Naive thymus-derived CD4-positive, alpha-beta T cell (primary cell): ENCODE results near the gene TF. TPM values are rescaled to one million over a fixed set of nuclear protein-coding genes. Genes with fewer than 3 reads are reported as not detected.

ENCODE experiments used
- ATAC-seq: fragments of 150-1000 bp; cut with Tn5 transposase; 2 replicates; pipeline ENCODE4 v1.10.0; 2021; ENCODE audit warnings: mild to moderate bottlenecking, moderate library complexity
- CTCF ChIA-PET: fragments of 350-600 bp; sonication (Branson Sonifier 250); formaldehyde crosslinking; loops from one replicate; lab custom pipeline; 2021; ENCODE audit warnings: antibody characterized with exemption; lab: Charles Lee
- POLR2A ChIA-PET: fragments of 350-600 bp; sonication (Branson Sonifier 250); formaldehyde crosslinking; loops from one replicate; lab custom pipeline; 2021; ENCODE audit warnings: antibody characterized with exemption, inconsistent platforms; lab: Charles Lee
- DNase-seq, 9 donors: peaks; one replicate each; pipeline versions ENCODE4 v3.0.0 to v3.0.0-alpha.2; 2020 to 2022; ENCODE audit warnings: mixed read lengths in 1 of 9
- H3K27ac ChIP-seq: one replicate; pipeline ENCODE4 v1.7.0; 2013; ENCODE audit warnings: mild to moderate bottlenecking, low read depth, low read length, moderate library complexity
- H3K27me3 ChIP-seq, 2 donors: one replicate each; pipeline ENCODE4 v1.7.0; 2013; ENCODE audit warnings: low read length in 2 of 2, mild to moderate bottlenecking in 2 of 2, moderate library complexity in 2 of 2; ENCODE audit not compliant: control insufficient read depth in 2 of 2, insufficient read depth in 2 of 2
- H3K36me3 ChIP-seq, 3 experiments: 1 replicate in 2 of 3; 2 replicates in 1 of 3; pipeline ENCODE4 v1.7.0; 2013; ENCODE audit warnings: low read length in 3 of 3, mild to moderate bottlenecking in 3 of 3, moderate library complexity in 1 of 3; ENCODE audit not compliant: insufficient read depth in 3 of 3, control insufficient read depth in 2 of 3
- H3K4me1 ChIP-seq, 2 donors: one replicate each; pipeline ENCODE4 v1.7.0; 2013; ENCODE audit warnings: low read length in 2 of 2, mild to moderate bottlenecking in 2 of 2, moderate library complexity in 1 of 2; ENCODE audit not compliant: control insufficient read depth in 2 of 2, insufficient read depth in 2 of 2
- H3K4me3 ChIP-seq: 2 replicates; pipeline ENCODE4 v1.7.0; 2013; ENCODE audit warnings: mild to moderate bottlenecking, low read length
- H3K9me3 ChIP-seq, 3 experiments: 1 replicate in 2 of 3; 2 replicates in 1 of 3; pipeline ENCODE4 v1.7.0; 2013; ENCODE audit warnings: low read length in 3 of 3; ENCODE audit not compliant: control insufficient read depth in 2 of 3
- H3K27ac Mint-ChIP-seq, 9 donors: one replicate each; pipeline ENCODE4 v1.8.0; 2020 to 2022; ENCODE audit warnings: mixed read lengths in 9 of 9, mild to moderate bottlenecking in 8 of 9, moderate library complexity in 5 of 9, inconsistent platforms in 2 of 9
- H3K27me3 Mint-ChIP-seq, 5 donors: one replicate each; pipeline ENCODE4 v1.8.0; 2021 to 2022; ENCODE audit warnings: mixed read lengths in 5 of 5, mild to moderate bottlenecking in 1 of 5
- H3K36me3 Mint-ChIP-seq, 5 donors: one replicate each; pipeline ENCODE4 v1.8.0; 2020 to 2022; ENCODE audit warnings: mixed read lengths in 5 of 5, mild to moderate bottlenecking in 3 of 5, inconsistent platforms in 1 of 5
- H3K4me1 Mint-ChIP-seq, 7 donors: one replicate each; pipeline ENCODE4 v1.8.0; 2020 to 2022; ENCODE audit warnings: mixed read lengths in 7 of 7, mild to moderate bottlenecking in 3 of 7, inconsistent platforms in 1 of 7
- H3K4me3 Mint-ChIP-seq, 10 donors: one replicate each; pipeline ENCODE4 v1.8.0; 2020 to 2022; ENCODE audit warnings: mild to moderate bottlenecking in 10 of 10, mixed read lengths in 10 of 10, moderate library complexity in 6 of 10, inconsistent platforms in 2 of 10
- H3K9me3 Mint-ChIP-seq, 11 donors: one replicate each; pipeline ENCODE4 v1.8.0; 2020 to 2022; ENCODE audit warnings: mixed read lengths in 11 of 11, mild to moderate bottlenecking in 4 of 11, inconsistent platforms in 1 of 11, moderate library complexity in 1 of 11
- intact Hi-C, 2 donors: fragments of 100-400 bp; cut with micrococcal nuclease; formaldehyde crosslinking; loops; one replicate each; pipeline ENCODE4 v1.15.1; 2023
- polyA plus RNA-seq, 2 donors: library from polyadenylated mRNA; unstranded; fragments of 300-500 nt; fragmentation: Illumina TruSeq; gene quantifications; one replicate each; pipeline ENCODE4 v1.2.3, GENCODE V29; 2021
- total RNA-seq, 6 experiments: library from RNA in 5 of 6; stranded (reverse) in 5 of 6; gene quantifications; 1 replicate in 5 of 6; 2 replicates in 1 of 6; pipeline ENCODE4 v1.2.3 and lab custom pipeline; 2021 to 2026

Gene TF
- total and polyA plus RNA-seq, 7 experiments from 2014 or later, result 0.11 to 0.54 (median 0.35) TPM; not detected in 2

- H3K27ac ChIP-seq, result no peak overlapping the region
- H3K36me3 Mint-ChIP-seq, result no peaks in the 10 kb centered on the region
- H3K27me3 Mint-ChIP-seq, result peaks cover 0 to 5% (median 0%) of the 10 kb centered on the region in 5 donors
- H3K27ac Mint-ChIP-seq, result no peak overlapping the region
- H3K4me3 Mint-ChIP-seq, result no peak overlapping the region
- ATAC-seq (no peak), DNase-seq (no peak)
- no peaks in the 10 kb centered on the region for H3K9me3 Mint-ChIP-seq
- ChIA-PET CTCF (no interaction called here), POLR2A (no interaction called here)
- H3K36me3 ChIP-seq, result no peaks in the 10 kb centered on the region
- H3K4me1 ChIP-seq, result no peaks in the 10 kb centered on the region
- no peaks in the 10 kb centered on the region for H3K9me3 ChIP-seq
- H3K27me3 ChIP-seq, result no peaks in the 10 kb centered on the region
- no peak overlapping the region for H3K4me3 ChIP-seq
- intact Hi-C loops, result no loop called here
- no peaks in the 10 kb centered on the region for H3K4me1 Mint-ChIP-seq
These were observed 94.6 kb downstream of the TF start for GRCh38 chr3:133840767-133841166.

GRCh38 chr3:133841196-133841595 is 95.0 kb downstream of the TF start:
- no peak for ATAC-seq
- Mint-ChIP-seq H3K4me1 (no peaks in the 10 kb centered on the region), H3K9me3 (no peaks in the 10 kb centered on the region), H3K27me3 (peaks cover 0 to 5% (median 0%) of the 10 kb centered on the region in 5 donors), H3K4me3 (no peak overlapping the region), H3K27ac (no peak overlapping the region), H3K36me3 (no peaks in the 10 kb centered on the region)
- no peak for DNase-seq
- H3K4me1 ChIP-seq, result no peaks in the 10 kb centered on the region
- H3K4me3 ChIP-seq, result no peak overlapping the region
- no peaks in the 10 kb centered on the region for H3K9me3 ChIP-seq
- H3K27me3 ChIP-seq, result no peaks in the 10 kb centered on the region
- no peak overlapping the region for H3K27ac ChIP-seq
- intact Hi-C loops, result no loop called here
- ChIA-PET POLR2A (no interaction called here), CTCF (no interaction called here)
- no peaks in the 10 kb centered on the region for H3K36me3 ChIP-seq

- CTCF ChIA-PET, result no interaction called here
- H3K36me3 Mint-ChIP-seq, result no peaks in the 10 kb centered on the region
- intact Hi-C loops, result no loop called here
- Histone ChIP-seq H3K27me3 (no peaks in the 10 kb centered on the region), H3K4me1 (no peaks in the 10 kb centered on the region), H3K27ac (no peak overlapping the region), H3K9me3 (no peaks in the 10 kb centered on the region), H3K4me3 (no peak overlapping the region), H3K36me3 (no peaks in the 10 kb centered on the region)
- peaks cover 0 to 5% (median under 1%) of the 10 kb centered on the region in 5 donors for H3K27me3 Mint-ChIP-seq
- no peaks in the 10 kb centered on the region for H3K4me1 Mint-ChIP-seq
- H3K27ac Mint-ChIP-seq, result no peak overlapping the region
- ATAC-seq (no peak), DNase-seq (no peak)
- H3K4me3 Mint-ChIP-seq, result no peak overlapping the region
- H3K9me3 Mint-ChIP-seq, result no peaks in the 10 kb centered on the region
- POLR2A ChIA-PET, result no interaction called here
These were observed 96.0 kb downstream of the TF start for GRCh38 chr3:133842158-133842557.

- no peak for ATAC-seq
- H3K4me3 ChIP-seq, result no peak overlapping the region
- no peak overlapping the region for H3K27ac Mint-ChIP-seq
These were observed 97.4 kb downstream of the TF start for GRCh38 chr3:133843634-133844033.

GRCh38 chr3:133845127-133845526 is 98.9 kb downstream of the TF start:
- H3K4me1 ChIP-seq, result no peaks in the 10 kb centered on the region
- H3K36me3 ChIP-seq, result no peaks in the 10 kb centered on the region
- no peak for ATAC-seq
- H3K9me3 ChIP-seq, result no peaks in the 10 kb centered on the region
- H3K4me3 Mint-ChIP-seq, result no peak overlapping the region
- ChIA-PET CTCF (no interaction called here), POLR2A (no interaction called here)
- intact Hi-C loops, result no loop called here
- no peak overlapping the region for H3K27ac Mint-ChIP-seq
- H3K36me3 Mint-ChIP-seq, result no peaks in the 10 kb centered on the region
- no peaks in the 10 kb centered on the region for H3K4me1 Mint-ChIP-seq
- no peak overlapping the region for H3K27ac ChIP-seq
- H3K4me3 ChIP-seq, result no peak overlapping the region
- H3K9me3 Mint-ChIP-seq, result peaks cover 0 to 4% (median 0%) of the 10 kb centered on the region in 11 donors
- no peak for DNase-seq
- no peaks in the 10 kb centered on the region for H3K27me3 ChIP-seq
- peaks cover 0 to 19% (median 5%) of the 10 kb centered on the region in 5 donors for H3K27me3 Mint-ChIP-seq

More at GRCh38 chr3:133843634-133844033, 97.4 kb downstream of the TF start:
- Histone ChIP-seq H3K9me3 (no peaks in the 10 kb centered on the region), H3K27ac (no peak overlapping the region), H3K4me1 (no peaks in the 10 kb centered on the region), H3K27me3 (no peaks in the 10 kb centered on the region), H3K36me3 (no peaks in the 10 kb centered on the region)
- Mint-ChIP-seq H3K9me3 (no peaks in the 10 kb centered on the region), H3K4me1 (no peaks in the 10 kb centered on the region), H3K27me3 (peaks cover 0 to 15% (median 0%) of the 10 kb centered on the region in 5 donors), H3K4me3 (no peak overlapping the region), H3K36me3 (no peaks in the 10 kb centered on the region)
- ChIA-PET POLR2A (no interaction called here), CTCF (no interaction called here)
- intact Hi-C loops, result no loop called here
- no peak for DNase-seq

Other genes starting within 250 kb of the TF start
- 100 to 1,000 TPM; 179 to 206 (median 200) TPM for gene CDV3, start 172.7 kb upstream of the TF start, total RNA-seq
- 10 to 100 TPM; 37.4 to 45.4 TPM for gene CDV3, start 172.7 kb upstream of the TF start, polyA plus RNA-seq
- gene TOPBP1, start 84.5 kb upstream of the TF start, total RNA-seq, result 10 to 100 TPM; 26.3 to 73.8 (median 37.6) TPM
- gene TOPBP1, start 84.5 kb upstream of the TF start, polyA plus RNA-seq, result 1 to 10 TPM; 5.2 to 9.2 TPM
- 10 to 100 TPM; 27.4 to 63.3 (median 34.6) TPM for gene SRPRB, start 59.4 kb downstream of the TF start, total RNA-seq
- 10 to 100 TPM; 41.5 to 43.1 TPM for gene SRPRB, start 59.4 kb downstream of the TF start, polyA plus RNA-seq
- 1 to 10 TPM in 1 of 5 experiments, under 1 TPM in 1, not detected in 3; 0.17 to 1.2 TPM for gene RAB6B, start 149.5 kb downstream of the TF start, total RNA-seq
- gene RAB6B, start 149.5 kb downstream of the TF start, polyA plus RNA-seq, result under 1 TPM; 0.14 to 0.26 TPM